OCI-LY7 (cell line): ENCODE results near the gene NIBAN1. TPM values are rescaled to one million over a fixed set of nuclear protein-coding genes. Genes with fewer than 3 reads are reported as not detected.
"Not testable (repeated sequence)": the region's sequence is repeated elsewhere in the genome, so short reads cannot be mapped to it uniquely, and the experiment has no call there.

Experiments
- BruUV-seq: library from RNA; stranded (reverse); fragments of 400-500 nt; replicated peaks from 2 replicates; lab custom pipeline; 2021; lab: Mats Ljungman, UMichigan
- CTCF ChIA-PET: fragments of 300-600 bp; sonication (Branson Sonifier 250); formaldehyde crosslinking; loops from one replicate; lab custom pipeline; 2022; ENCODE audit warnings: antibody characterized with exemption; ENCODE audit not compliant: unreplicated experiment; lab: Charles Lee
- POLR2A ChIA-PET: fragments of 300-600 bp; sonication (Branson Sonifier 250); formaldehyde crosslinking; loops from one replicate; lab custom pipeline; 2022; ENCODE audit warnings: antibody characterized with exemption; lab: Charles Lee
- DNase-seq: peaks from one replicate; pipeline ENCODE4 v3.0.0-alpha.2; 2015; ENCODE audit warnings: low spot score
- H2AFZ ChIP-seq: fragments of 200-600 bp; sonication (generic), shearing (Covaris generic); 2 replicates; pipeline ENCODE4 v1.6.1; 2014; ENCODE audit warnings: mild to moderate bottlenecking, antibody characterized with exemption, low read length, moderate library complexity
- H3K27ac ChIP-seq: fragments of 200-600 bp; sonication (generic); 2 replicates; pipeline ENCODE4 v1.5.1; 2014; ENCODE audit warnings: mixed run types, low read depth, mild to moderate bottlenecking, moderate library complexity, low read length, inconsistent platforms; ENCODE audit not compliant: poor library complexity, severe bottlenecking
- H3K36me3 ChIP-seq: fragments of 200-600 bp; sonication (generic); 2 replicates; pipeline ENCODE4 v1.6.1; 2014; ENCODE audit warnings: mild to moderate bottlenecking, antibody characterized with exemption, low read length, moderate library complexity, mixed read lengths; ENCODE audit not compliant: insufficient read depth
- H3K4me1 ChIP-seq: fragments of 200-600 bp; sonication (generic); 2 replicates; pipeline ENCODE4 v1.5.1; 2014; ENCODE audit warnings: mild to moderate bottlenecking, low read length; ENCODE audit not compliant: insufficient read depth, poor library complexity, severe bottlenecking
- H3K4me2 ChIP-seq: fragments of 200-600 bp; sonication (generic); 2 replicates; pipeline ENCODE4 v1.6.1; 2014; ENCODE audit warnings: mild to moderate bottlenecking, low read length
- H3K4me3 ChIP-seq: fragments of 200-600 bp; sonication (generic); 2 replicates; pipeline ENCODE4 v1.5.1; 2014; ENCODE audit warnings: mild to moderate bottlenecking, low read depth, low read length; ENCODE audit not compliant: poor library complexity, severe bottlenecking
- H3K79me2 ChIP-seq: fragments of 200-600 bp; sonication (generic); 2 replicates; pipeline ENCODE4 v1.6.1; 2016; ENCODE audit warnings: low read depth, mild to moderate bottlenecking, low read length, moderate library complexity, mixed read lengths; ENCODE audit not compliant: insufficient read depth
- H3K9me2 ChIP-seq: fragments of 200-600 bp; sonication (generic); 2 replicates; pipeline ENCODE4 v1.6.1; 2016; ENCODE audit warnings: mild to moderate bottlenecking, low read length, mixed read lengths; ENCODE audit not compliant: insufficient read depth
- H3K9me3 ChIP-seq: fragments of 200-600 bp; sonication (generic); 2 replicates; pipeline ENCODE4 v1.6.1; 2014; ENCODE audit warnings: mild to moderate bottlenecking, mixed run types, low read length, mixed read lengths
- H4K20me1 ChIP-seq: fragments of 200-600 bp; sonication (generic); 2 replicates; pipeline ENCODE4 v1.6.1; 2014; ENCODE audit warnings: mild to moderate bottlenecking, antibody characterized with exemption, low read length, moderate library complexity, mixed read lengths; ENCODE audit not compliant: insufficient read depth
- EZH2phosphoT487 ChIP-seq: fragments of 200-600 bp; sonication (generic); IDR thresholded peaks from 2 replicates; pipeline ENCODE4 v1.6.1; 2018; ENCODE audit warnings: low read depth, borderline replicate concordance, mild to moderate bottlenecking, mixed run types, antibody characterized with exemption, low read length, moderate library complexity, mixed read lengths
- intact Hi-C: fragments of 100-400 bp; cut with micrococcal nuclease; formaldehyde crosslinking; loops from one replicate; pipeline ENCODE4 v1.10.0; 2022; ENCODE audit not compliant: unreplicated experiment
- total RNA-seq, 2 experiments: library from RNA; depleted of rRNA in 1 of 2; stranded (reverse); fragments of >200 nt in 1 of 2; shearing (Covaris generic) in 1 of 2; gene quantifications; 2 replicates each; pipeline ENCODE4 v1.2.3, GENCODE V29; 2014 to 2022
- TF ChIP-seq, protein P1 (sequence below): fragments of 200-600 bp; sonication (generic); conservative IDR thresholded peaks from 2 replicates; pipeline ENCODE4 v1.5.1; 2014; ENCODE audit warnings: mild to moderate bottlenecking, antibody characterized with exemption, low read length, moderate library complexity, mixed read lengths

NIBAN1 gene
- total RNA-seq, 2 experiments from 2014 or later = not detected

DNA sequence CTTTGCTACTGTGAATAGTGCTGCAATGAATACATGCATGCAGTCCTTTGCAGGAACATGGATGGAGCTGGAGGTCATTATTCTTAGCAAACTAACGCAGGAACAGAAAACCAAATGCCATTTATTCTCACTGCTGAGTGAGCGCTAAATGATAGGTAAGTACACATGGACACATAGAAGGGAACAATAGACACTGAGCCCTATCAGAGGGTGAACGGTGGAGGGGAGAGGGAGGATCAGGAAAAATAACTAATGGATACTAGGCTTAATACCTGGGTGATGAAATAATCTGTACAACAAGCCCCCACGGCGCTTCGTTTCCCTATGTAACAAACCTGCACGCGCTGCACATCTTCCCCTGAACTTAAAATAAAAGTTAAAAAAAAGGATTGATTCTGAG lies 8.9 kb downstream of the NIBAN1 start:
- Histone ChIP-seq H3K4me1 (no peaks in the 10 kb centered on the region), H3K36me3 (no peaks in the 10 kb centered on the region), H3K4me3 (no peak overlapping the region), H3K79me2 (no peaks in the 10 kb centered on the region), H2AFZ (no peak overlapping the region), H3K9me2 (no peaks in the 10 kb centered on the region), H4K20me1 (no peaks in the 10 kb centered on the region), H3K27ac (no peak overlapping the region), H3K9me3 (no peaks in the 10 kb centered on the region), H3K4me2 (no peak overlapping the region)
- intact Hi-C loops = no loop called here
- CTCF ChIA-PET = no interaction called here
- no peak for TF ChIP-seq EZH2phosphoT487
- TF ChIP-seq, protein P1, sequence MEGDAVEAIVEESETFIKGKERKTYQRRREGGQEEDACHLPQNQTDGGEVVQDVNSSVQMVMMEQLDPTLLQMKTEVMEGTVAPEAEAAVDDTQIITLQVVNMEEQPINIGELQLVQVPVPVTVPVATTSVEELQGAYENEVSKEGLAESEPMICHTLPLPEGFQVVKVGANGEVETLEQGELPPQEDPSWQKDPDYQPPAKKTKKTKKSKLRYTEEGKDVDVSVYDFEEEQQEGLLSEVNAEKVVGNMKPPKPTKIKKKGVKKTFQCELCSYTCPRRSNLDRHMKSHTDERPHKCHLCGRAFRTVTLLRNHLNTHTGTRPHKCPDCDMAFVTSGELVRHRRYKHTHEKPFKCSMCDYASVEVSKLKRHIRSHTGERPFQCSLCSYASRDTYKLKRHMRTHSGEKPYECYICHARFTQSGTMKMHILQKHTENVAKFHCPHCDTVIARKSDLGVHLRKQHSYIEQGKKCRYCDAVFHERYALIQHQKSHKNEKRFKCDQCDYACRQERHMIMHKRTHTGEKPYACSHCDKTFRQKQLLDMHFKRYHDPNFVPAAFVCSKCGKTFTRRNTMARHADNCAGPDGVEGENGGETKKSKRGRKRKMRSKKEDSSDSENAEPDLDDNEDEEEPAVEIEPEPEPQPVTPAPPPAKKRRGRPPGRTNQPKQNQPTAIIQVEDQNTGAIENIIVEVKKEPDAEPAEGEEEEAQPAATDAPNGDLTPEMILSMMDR = no peak
- no peak for DNase-seq
- no TSS peak for BruUV-seq
- POLR2A ChIA-PET = no interaction called here

DNA sequence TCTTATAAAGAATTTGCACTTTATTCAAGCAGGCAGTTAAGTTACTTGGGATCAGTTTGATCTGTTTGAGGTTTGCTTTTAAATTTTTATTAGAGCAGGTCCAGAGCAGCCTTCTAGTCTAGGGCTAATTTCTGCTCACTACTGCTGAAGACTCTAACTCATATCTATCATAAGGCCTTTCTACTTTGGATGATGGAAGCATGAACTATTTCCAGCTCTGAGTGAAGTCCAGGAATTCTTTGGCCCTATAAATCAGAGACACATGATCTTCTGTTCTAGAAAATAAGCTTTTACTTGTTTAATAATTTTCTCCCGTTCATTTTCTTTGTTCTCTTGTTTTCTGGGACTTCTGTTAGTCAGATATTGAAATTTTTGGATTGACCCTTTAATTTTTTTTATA lies 14.7 kb downstream of the NIBAN1 start:
- no peaks in the 10 kb centered on the region for H3K36me3 ChIP-seq
- H3K79me2 ChIP-seq = no peaks in the 10 kb centered on the region
- no peak overlapping the region for H3K27ac ChIP-seq
- BruUV-seq = no TSS peak
- no peak overlapping the region for H2AFZ ChIP-seq
- H3K9me2 ChIP-seq = no peaks in the 10 kb centered on the region
- no peaks in the 10 kb centered on the region for H3K9me3 ChIP-seq
- intact Hi-C loops = no loop called here
- no peak overlapping the region for H3K4me3 ChIP-seq
- no peak for DNase-seq
- no peaks in the 10 kb centered on the region for H4K20me1 ChIP-seq
- H3K4me2 ChIP-seq = no peak overlapping the region
- no peaks in the 10 kb centered on the region for H3K4me1 ChIP-seq
- TF ChIP-seq, protein P1 = no peak
- TF ChIP-seq EZH2phosphoT487 = no peak
- CTCF ChIA-PET = no interaction called here
- POLR2A ChIA-PET = interaction anchor here (0.7 to 0.8 kb wide), 2 partner anchors 22 to 1112 kb away, joined by 3 to 4 read pairs; no protein-coding TSS in a partner anchor

DNA sequence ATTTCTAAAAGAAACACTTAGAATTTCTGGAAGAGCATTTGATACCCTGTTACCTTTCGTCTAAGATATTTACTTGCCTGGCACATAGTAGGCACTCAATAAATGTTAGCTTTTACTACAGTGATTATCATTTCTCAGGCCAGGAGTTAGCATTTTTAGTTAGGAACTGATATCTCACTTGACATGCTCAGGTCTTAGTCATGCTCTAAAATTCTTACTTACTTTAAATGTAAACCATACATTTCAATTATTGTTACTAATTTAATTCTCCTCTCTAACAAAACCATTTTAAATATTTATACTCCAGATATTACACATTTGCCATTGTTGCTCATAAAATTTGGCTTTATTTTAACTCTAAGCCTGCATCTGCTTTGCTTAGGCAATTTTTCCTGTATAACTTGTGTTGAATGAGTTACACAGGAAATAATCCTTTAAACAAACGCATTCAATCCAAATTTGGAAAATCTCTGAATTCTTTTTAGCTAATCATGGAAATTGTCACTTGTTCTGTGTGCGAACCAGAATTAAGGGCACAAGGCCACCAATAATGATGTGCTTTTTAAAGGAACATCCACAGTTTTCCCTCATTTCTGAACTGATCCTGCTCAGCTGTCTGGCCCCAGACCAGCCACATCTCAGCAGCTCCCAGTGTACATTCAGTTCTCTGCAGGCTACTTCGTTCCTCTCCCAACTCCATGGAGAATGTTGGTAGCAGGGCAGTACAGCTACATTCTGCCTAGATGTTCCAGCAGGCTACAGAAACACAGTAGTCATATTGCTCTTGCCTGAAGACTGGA lies 15.6 kb downstream of the NIBAN1 start:
- H3K4me3 ChIP-seq = no peak overlapping the region
- H2AFZ ChIP-seq = no peak overlapping the region
- BruUV-seq = no TSS peak
- no peaks in the 10 kb centered on the region for H4K20me1 ChIP-seq
- H3K9me3 ChIP-seq = no peaks in the 10 kb centered on the region
- no peak overlapping the region for H3K27ac ChIP-seq
- no peaks in the 10 kb centered on the region for H3K4me1 ChIP-seq
- CTCF ChIA-PET = no interaction called here
- DNase-seq = no peak
- no peaks in the 10 kb centered on the region for H3K79me2 ChIP-seq
- intact Hi-C loops = no loop called here
- no peak overlapping the region for H3K4me2 ChIP-seq
- POLR2A ChIA-PET = interaction anchor here (0.6 to 1.3 kb wide), 6 partner anchors 14 to 1540 kb away, joined by 3 to 5 read pairs (median 4); no protein-coding TSS in a partner anchor
- H3K9me2 ChIP-seq = no peaks in the 10 kb centered on the region
- H3K36me3 ChIP-seq = no peaks in the 10 kb centered on the region
- TF ChIP-seq EZH2phosphoT487 = no peak
- TF ChIP-seq, protein P1 = no peak

DNA sequence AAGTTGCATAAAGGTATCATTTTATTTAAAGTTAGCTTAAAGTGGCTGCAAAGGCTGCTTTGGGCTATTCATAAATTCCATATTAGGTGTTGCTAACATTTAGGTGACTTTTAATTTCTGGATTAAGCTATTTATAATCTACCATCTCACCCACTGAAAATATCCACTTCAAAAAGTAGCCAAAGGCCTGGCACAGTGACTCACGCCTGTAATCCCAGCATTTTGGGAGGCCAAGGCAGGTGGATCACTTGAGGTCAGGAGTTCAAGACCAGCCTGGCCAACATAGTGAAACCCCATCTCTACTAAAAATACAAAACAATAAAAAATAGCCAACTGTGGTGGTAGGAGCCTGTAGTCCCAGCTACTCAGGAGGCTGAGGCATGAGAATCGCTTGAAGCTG lies 16.4 kb downstream of the NIBAN1 start:
- BruUV-seq, CTCF ChIA-PET, intact Hi-C loops: not testable (repeated sequence)

More for the DNA sequence above, 16.4 kb downstream of the NIBAN1 start:
- H3K79me2 ChIP-seq, H2AFZ ChIP-seq, H3K4me1 ChIP-seq, H3K4me3 ChIP-seq, H3K9me2 ChIP-seq, H4K20me1 ChIP-seq, H3K36me3 ChIP-seq, H3K27ac ChIP-seq, DNase-seq, H3K4me2 ChIP-seq, H3K9me3 ChIP-seq: not testable (repeated sequence)
- POLR2A ChIA-PET = interaction anchor here (0.5 to 1.3 kb wide), 3 partner anchors 15 to 547 kb away, joined by 3 to 5 read pairs (median 3); no protein-coding TSS in a partner anchor
